ENCODE results near the gene MAP3K13.

- TF ChIP-seq ZNF274 (IDR thresholded peaks at IDR 0.05; ENCODE audit: low read depth, low read length) (no peak), YY1 (IDR thresholded peaks at IDR 0.05; ENCODE audit: insufficient read depth, insufficient read length) (no peak), SUZ12 (IDR thresholded peaks at IDR 0.05; ENCODE audit: extremely low read depth, insufficient read depth, insufficient read length) (no peak)
Measured at GRCh38 chr3:185402561-185402960, 39.6 kb downstream of the MAP3K13 start.
